SW 1271 (cell line): Measurements from ENCODE around the gene DPP9.
A peak's percentile ranks its signal among the peaks of the same experiment; 100 is the strongest.

Source experiments
- DNase-seq, 2 experiments: peaks; one replicate each; lab custom pipeline; 2025; lab: John Stamatoyannopoulos, UW

Gene DPP9

DNA sequence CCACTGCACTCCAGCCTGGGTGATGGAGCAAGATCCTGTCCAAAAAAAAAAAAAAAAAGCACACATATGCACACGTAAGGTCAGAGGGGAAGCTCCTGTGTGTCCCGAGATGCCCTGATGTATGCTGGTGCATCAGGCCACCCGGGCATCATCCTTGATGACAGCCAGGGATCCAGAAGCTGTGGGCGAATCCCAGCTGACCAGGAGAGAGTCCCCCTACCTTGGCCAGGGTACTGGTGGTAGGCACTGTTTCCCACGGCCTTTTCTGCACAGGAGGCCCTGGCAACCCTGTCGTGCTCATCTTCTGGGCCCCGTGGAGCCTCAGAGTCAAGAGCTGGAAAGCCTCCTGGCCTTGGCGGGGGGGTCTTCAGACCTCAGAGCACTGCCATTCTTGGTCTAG, 67.5 kb downstream of the DPP9 start:
- DNase-seq: no peak

DNA sequence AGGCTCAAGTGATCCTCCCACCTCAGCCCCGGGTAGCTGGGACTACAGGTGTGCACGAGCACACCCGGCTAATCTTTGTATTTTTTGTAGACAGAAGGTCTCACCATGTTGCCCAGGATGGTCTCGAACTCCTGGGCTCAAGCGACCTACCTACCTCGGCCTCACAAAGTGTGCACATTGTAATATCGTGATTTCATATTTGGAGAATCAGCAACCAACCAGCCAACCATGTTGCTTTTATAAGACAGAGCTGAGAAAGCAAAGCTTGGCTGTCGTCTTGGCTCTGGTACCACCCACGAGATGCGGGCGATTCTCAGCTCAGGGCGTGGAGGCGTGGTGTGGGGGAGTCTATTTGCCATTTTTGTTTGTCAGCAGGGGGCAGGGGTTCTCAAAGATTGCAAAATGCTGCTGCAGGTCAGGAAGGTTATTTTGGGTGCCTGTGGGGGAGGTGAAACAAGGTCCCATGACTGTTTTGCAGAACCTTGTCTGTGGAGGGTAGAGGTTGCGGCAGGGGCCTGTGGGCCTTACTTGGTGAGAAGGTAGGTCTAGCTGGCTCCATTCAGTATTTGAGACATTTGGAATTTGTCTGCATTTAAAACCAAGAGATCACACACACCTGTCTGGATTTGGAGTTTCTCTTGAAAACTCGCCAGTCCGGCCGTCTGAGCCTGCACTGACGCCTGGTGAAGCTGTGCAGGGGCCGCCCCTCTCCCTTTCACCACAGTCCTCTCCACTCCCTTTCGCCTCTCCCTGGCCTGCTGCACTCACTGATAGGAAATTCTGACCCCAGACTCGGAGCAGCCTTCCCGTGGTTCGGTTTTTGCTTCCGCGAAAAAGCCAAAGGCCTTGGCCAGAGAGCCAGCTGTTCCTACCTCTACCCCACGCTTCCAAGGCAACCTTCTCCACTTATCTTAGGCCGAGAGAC, 68.9 kb downstream of the DPP9 start:
- no peak for DNase-seq

DNA sequence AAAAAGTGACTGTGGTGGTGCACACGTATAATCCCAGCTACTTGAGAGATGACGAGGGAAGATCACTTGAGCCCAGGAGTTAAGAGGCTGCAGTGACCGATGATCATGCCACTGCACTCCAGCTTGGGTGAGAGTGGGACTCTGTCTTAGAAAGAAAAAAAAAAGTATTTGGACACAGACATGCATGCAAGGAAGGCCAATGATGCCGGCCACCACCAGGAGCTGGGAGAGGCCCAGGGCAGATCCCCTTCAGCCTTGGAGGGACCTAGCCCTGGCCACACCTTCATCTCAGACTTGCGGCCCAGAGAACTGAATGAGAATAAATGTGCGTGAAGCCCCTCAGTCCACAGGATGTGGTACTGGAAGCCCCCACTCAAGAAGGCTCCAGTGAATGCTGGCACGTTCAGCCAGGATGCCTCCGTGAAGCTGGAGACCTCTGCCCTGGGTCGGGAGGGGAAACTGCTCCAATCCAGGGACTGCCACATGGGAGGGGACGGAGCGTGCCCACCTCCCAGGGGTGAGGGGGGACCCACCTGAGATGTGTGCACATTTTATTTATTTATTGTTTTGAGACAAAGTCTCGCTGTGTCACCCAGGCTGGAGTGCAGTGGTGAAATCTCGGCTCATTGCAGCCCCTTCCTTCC, 69.7 kb downstream of the DPP9 start:
- no peak for DNase-seq

DNA sequence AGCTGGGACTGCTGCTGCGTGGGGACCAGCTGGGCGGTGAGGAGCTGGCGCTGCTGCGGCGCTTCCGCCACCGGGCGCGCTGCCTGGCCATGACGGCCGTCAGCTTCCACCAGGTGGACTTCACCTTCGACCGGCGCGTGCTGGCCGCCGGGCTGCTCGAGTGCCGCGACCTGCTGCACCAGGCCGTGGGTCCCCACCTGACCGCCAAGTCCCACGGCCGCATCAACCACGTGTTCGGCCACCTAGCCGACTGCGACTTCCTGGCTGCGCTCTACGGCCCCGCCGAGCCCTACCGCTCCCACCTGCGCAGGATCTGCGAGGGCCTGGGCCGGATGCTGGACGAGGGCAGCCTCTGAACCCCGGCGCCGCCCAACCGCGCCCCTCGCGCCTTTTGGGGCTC, 71.6 kb downstream of the DPP9 start:
- DNase-seq: no peak

DNA sequence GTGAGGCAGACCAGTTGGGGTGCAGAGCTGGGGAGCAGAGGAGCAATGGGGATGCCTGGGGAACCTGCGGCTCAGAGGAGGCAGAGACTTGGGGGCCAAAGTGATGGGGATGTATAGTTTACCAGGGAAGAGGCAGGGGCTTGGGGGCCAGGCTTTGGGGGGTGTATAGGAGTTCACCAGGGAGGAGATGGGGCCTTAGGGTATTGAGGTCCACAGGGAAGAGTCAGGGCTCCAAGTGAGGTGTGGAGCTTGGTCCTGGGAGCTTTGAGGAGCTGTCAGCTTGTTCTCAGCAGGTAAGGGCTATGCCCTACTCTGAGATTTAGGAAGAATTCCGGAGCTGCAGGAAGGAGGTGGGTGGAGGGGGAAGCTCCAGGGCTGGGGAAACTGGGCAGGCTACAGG, 73.5 kb downstream of the DPP9 start:
- no peak for DNase-seq

DNA sequence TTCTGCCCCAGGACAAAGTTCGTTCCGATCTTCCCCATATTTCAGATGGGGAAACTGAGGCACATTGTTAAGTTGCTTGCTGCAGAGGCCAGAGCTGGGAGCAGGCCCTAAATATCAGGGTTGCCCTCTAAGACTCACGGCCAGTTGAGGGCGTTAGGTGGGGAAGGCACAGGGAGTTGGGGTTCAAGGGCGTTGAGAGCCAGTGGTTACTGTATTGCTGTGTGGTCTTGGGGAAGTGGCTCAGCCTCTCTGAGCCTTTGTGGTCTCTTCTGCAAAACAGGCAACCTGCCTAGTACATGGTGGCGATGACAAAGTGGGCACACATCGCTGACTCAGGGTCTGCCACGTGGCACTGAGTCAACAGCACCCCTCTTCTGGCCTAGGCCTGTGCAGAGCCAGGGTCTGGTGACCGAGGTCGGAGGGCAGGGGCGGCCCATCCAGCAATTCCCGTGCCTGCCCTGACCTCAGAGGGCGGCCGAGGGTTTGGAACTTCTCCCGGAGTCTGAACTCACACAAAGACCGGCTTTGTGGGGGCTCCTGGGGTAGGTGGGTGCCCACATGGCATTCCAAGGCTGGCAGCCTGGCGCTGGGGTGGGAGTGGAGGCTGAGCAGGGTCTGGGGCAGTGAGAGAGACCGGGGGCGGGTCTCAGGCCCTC, 74.1 kb downstream of the DPP9 start:
- DNase-seq: no peak

DNA sequence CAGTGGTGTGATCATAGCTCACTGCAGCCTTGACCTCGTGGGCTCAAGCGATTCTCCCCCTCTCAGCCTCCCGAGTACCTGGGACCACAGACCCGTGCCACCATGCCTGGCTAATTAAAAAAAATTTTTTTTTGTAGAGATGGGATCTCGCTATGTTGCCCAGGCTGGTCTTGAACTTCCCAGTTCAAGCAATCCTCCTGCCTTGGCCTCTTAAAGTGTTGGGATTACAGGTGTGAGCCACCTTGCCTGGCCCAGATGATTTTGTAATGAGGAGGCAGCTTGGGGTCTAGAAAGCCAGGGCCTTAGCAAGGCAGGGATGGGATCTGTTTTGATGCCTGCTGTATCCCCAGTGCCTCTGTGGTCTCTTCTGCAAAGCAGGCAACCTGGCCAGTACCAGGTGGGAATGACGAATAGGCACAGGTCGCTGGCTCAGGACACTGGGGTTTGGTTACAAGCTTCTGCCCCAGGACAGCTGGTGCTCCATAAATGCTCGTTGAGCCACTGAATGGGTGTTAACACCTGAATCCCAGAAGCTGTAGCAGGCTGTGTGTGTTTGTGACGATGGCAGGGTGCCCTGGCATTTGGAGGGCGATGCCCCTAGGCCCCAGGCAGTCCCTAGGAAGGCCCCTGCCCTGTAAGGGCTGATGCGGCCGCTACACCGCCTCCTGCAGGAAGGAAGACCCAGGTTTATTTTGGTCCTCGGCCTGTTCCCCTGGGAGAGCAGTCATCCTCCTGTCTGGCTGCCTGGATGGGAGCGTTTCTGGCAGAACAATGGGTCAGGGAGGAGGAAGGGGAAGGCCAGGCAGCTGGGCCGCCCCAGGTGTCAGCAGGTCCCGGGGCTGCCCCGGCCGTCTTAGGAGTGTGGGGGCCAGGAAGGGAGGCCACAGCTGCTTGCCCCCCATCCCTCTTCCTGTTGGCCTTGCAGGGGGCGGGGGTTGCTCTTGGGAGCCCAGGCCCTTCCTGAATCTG, 75.7 kb downstream of the DPP9 start:
- no peak for DNase-seq

DNA sequence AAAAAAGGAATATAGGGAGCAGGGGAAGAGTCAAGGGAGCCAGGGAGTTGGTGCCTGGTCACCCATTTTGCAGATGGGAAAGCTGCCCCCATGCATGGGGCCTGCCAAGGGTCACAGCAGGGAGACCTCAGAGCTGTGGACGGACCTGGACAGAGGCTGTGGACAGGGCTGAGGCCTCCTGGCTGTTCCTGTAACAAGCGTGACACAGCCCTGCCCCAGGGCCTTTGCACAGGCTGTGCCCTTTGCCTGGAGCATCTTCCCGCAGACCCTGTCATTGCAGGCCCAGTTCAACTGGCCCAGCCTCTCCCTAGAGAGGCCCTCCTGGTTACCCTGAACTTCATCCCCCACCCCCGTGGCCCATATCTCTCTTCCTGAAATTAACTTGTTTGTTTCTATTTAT, 77.9 kb downstream of the DPP9 start:
- no peak for DNase-seq

DNA sequence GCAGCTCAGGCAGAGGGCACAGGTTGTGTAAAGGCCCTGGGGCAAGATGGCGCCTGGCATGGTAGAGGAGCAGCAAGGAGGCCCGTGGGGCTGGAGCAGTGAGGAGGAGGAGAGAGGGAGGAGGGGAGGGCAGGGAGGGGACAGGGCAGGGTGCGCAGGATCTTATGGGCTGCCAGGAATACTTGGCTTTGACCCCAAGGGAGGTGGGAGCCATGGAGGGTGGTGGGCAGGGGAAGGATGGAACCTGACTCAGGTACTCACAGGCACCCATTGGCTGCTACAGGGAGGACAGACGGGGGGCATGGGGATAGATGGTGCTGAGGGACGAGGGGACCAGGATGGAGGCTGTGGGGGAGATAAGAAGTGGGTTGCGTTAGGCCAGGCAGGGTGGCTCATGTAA, 81.0 kb downstream of the DPP9 start:
- DNase-seq: no peak

DNA sequence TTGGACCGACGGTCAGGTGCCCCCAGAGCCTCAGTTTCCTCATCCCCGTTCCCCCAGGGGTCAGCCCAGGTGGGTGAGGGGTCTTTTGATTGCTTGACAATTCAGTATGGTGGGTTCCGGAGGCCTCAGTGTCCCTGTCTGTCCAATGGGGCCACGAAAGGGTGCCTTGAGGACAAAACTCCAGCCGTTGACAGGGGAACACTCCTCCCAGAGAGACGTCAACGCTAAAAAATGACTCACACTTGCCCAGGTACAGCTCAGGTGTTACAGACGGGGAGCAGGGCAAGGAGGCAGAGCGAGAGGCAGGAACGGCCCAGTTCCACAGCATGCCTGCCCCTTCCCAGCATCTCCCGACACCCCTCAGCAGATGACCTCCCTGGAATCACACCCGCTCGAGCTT, 82.5 kb downstream of the DPP9 start:
- no peak for DNase-seq

DNA sequence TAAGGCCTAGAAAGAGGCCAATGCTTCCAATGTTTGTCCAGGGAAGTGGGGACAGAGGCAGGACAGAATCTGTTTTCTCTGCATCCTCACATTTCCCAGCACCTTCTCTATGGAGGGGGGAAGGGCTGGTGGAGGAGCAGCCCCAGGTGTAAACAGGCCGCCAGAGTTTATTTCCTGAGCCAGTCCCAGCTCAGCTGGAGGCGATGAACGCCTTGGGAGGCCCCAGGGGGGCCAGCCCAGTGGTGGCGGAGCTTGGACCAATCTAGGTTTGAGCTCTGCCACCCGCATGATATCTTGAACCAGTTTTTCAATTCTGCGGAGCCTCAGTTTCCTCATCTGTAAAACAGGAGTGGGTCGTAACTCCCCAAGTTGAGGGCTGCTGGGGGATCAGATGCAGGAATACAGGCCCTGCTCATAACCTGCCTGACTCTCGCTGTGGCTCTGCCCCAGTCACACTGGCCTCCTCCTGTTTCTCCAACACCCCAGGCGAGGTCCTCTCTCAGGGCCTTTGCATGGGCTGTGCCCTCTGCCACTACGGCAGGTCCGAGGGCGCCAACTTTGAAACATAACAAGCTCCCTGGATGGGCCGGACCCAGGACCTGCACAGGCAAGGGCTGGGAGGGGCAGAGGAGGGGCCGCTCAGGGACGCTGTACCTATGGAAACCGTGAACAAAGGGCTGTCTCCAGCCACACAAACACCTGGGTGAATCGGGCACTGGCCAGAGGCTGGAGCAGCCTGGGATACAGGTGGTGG, 83.2 kb downstream of the DPP9 start:
- no peak for DNase-seq

DNA sequence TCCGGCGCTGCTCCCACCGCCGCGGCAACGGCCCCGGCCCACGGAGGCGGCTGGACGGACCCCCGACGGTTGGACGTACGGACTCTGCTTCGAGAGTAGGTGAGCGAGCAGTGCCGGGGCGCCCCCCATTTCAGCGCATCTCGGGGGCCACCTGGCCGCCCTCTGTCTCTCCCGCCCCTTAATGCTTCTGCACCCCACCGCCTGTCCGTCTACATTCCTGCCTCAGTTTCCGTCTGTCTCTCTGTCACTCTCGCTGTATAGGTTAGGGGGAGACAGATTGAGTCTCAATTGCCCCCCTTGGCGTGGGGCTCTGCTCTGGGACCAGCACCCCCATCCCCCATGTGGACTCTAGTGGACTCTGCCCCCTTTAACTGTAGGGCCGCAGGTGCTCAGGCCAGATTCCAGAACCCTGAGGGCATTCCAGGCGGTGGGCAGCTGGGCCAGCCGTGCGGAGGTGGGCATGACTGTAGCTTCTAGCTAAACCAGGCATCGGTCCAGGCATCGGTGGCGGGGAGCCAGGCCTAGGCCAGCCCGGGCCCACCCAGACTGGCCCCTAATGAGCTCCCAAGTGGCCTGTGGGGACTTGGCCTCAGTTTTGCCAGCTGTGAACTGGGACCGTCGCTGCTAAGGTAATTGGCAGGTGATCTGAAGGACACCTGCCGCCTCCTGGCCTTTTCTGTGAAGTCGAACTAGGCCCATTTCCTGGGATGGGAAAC, 84.0 kb downstream of the DPP9 start:
- no peak for DNase-seq

DNA sequence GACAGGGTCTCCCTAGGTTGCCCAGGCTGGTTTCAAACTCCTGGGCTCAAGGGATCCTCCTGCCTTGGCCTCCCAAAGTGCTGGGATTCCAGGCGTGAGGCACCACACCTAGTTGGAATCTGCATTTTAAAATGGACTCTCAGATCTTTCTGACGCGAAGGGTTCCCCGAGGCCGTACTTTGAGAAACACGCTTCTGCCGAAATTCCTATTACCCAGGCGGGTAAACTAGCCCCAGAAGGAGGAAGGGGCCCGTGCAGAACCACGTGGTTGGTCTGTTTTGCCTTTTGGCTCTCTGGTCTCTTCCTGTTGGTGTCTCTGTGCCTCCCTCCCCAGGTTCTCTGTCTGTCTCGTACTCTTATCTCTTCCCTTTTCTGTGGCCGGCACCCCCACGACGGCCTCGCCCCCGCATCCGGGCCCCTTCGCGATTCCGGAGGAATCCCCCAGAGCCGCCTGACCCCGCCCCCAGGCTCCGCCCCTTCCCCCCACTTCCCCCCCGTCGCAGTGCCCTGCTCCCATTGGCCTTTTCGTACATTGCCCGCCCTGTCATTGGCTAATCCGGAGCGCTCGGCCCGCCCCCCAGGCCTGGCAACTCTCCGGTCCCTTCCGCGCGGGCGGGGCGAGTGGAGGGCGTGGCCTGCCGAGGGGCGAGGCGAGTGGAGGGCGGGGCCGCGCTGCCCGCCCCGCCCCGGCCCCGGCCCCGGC, 84.7 kb downstream of the DPP9 start, which contains the start of gene TNFAIP8L1:
TNFAIP8L1 (plus strand) TSS at position 689 of the 703 bp plus-strand sequence. CDS start 12,354 bp downstream, outside the sequence.
- DNase-seq: peak; percentile 75 to 90

DNA sequence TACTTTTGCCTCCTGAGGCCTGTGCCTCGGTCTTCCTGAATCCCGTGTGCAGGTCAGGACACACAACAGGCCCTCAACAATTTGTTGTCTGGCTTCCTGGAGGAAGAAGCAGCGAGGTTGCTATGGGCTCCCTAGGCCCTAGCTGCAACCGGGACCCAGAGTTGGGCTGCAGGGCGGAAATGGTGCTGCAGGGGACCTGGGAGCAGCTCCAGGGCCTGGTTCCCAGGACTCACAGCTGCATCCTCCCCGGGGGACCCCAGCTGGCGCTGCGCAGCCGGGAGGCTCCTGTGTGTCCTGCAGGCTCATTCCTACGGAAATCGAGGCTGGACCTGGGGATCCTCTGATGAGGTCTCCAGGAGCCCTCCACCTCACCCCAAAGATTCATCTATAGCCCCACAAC, 85.3 kb downstream of the DPP9 start:
- DNase-seq: no peak

DNA sequence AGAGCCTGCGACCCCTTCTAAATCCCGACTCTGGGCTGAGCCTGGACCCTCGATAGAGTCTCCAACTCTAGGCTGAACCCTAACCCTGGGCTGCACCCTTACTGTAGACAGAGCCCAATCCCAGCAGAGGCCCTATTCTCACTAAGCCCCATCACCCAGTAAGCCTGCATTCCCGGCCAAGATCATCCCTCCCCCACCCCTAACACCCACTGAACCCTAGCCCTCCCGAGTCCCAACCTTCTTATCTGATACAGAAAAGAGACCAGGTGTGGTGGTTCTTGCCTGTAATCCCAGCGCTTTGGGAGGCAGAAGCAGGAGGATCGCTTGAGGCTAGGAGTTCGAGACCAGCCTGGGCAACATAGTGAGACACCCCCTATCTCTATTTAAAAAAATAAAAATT, 86.9 kb downstream of the DPP9 start:
- no peak for DNase-seq

DNA sequence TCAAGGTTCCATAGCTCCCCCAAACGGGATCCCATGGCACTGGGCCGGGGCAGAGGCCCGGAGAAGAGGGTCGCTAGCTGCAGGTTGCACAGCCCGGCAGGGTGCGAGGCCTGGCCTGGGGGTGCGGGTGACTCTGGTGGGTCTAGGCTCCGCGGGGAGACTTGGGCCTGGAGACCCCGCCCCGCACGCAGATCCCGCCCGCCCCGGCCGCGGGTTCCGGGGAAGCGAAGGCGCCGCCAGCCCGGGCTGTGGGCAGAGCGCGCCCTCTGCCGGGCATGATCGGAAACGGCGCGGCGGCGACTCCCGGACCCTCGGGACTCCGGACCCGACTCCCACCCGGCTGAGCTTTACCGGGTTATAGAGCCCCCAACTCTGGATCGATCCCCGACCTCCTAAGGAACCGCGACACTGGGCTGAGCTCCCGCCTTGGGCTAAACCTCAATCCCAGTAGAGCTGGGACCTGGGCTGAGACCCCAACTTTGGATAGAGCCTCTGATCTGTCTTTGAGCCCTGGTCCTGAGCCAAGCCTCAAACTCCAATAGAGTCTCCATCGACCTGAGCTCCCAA, 87.4 kb downstream of the DPP9 start:
- peak in 1 of 2 experiments; percentile 25 for DNase-seq

DNA sequence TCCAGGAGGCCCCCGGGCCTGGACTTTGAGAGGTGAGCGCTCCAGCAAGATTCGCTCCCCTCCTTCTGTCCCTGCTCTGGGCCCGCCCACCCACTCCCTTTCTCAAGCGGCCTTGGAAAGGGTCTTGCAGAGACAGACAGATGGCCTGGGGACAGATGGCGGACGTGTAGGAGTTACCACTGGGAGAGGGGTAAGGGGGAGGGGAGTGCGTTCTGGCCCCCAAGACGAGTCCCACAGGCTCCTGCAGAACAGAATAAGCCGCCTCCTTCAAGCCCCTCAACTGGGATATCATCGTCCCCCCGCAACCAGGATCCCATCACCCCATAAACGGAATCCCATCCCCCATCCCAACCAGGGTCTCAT, 87.9 kb downstream of the DPP9 start:
- no peak for DNase-seq

DNA sequence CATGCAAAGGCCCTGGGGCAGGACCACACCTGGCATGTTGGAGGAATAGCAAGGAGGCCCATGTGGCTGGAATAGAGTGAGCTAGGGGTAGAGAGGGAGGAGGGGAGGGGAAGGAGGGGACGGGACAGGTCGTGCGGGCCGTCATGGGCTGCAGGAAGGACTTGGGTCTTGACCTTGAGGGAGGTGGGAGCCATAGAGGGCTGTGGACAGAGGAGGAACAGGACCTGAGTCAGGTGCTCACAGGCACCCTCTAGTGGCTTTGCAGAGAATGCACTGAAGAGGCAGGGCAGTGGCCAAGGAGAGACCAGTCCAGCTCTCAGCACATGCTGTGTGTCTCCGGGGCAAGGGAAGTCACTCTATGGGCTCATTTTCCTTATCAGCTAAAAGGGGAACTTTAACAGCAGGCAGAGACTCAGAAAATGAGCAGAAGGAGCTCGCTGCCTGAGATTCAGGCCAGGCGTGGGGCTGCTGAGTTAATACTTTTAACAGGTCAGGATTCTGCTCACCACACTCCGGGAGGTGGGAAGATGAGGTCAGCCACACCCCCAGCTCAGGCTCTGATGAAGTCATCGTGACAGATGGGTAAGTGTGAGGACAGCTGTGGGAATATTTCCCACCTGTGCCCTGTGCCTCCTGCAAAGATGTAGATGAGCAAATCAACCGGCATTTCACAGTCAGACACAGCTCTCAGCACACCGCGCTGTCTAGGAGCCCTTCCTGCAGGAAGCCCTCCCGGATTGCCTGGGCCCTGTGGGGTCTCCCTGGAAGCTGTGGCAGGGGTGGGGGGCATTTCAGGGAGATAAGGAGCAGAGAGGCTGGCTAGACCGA, 90.3 kb downstream of the DPP9 start:
- DNase-seq: peak; percentile 61 to 90
